Measurements from ENCODE around the gene CDH13.

DNA sequence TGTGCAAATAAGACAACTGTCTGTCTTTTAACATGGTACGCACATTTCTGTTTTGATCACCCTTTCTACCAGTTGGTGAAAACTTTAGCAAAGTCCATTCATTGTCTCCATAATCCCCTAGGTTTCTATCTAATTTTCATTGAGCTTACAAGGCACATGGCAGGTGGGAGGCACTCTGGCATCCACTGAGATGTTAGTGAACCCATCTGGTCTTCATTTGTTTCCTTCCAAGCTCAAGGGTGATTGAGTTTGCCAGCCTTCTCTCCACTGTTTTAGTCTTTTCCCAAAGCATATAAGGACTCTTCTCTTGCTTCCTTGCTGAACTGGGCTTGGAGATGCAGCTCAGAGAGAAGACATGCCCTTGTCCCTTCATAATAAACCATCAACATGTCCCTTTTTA lies 179.1 kb downstream of the CDH13 start:
- TF ChIP-seq, protein P1, sequence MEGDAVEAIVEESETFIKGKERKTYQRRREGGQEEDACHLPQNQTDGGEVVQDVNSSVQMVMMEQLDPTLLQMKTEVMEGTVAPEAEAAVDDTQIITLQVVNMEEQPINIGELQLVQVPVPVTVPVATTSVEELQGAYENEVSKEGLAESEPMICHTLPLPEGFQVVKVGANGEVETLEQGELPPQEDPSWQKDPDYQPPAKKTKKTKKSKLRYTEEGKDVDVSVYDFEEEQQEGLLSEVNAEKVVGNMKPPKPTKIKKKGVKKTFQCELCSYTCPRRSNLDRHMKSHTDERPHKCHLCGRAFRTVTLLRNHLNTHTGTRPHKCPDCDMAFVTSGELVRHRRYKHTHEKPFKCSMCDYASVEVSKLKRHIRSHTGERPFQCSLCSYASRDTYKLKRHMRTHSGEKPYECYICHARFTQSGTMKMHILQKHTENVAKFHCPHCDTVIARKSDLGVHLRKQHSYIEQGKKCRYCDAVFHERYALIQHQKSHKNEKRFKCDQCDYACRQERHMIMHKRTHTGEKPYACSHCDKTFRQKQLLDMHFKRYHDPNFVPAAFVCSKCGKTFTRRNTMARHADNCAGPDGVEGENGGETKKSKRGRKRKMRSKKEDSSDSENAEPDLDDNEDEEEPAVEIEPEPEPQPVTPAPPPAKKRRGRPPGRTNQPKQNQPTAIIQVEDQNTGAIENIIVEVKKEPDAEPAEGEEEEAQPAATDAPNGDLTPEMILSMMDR (IDR thresholded peaks at IDR 0.05) = no peak
- TF ChIP-seq POLR2AphosphoS5 (IDR thresholded peaks at IDR 0.05) (no peak), POLR2A (IDR thresholded peaks at IDR 0.05) (no peak), EP300 (IDR thresholded peaks at IDR 0.05) (no peak)
